GM12891 (cell line): ENCODE results near the gene PYCARD.

Source experiments
- POLR2A ChIP-seq: IDR thresholded peaks from 2 replicates; pipeline ENCODE4 v1.6.1; 2011; ENCODE audit warnings: low read depth, low read length, control low read depth
- POLR2AphosphoS5 ChIP-seq: IDR thresholded peaks from 2 replicates; pipeline ENCODE4 v1.6.1; 2011; ENCODE audit warnings: low read depth, low read length, control low read depth
- TAF1 ChIP-seq: IDR thresholded peaks from 2 replicates; pipeline ENCODE4 v1.6.1; 2011; ENCODE audit warnings: low read depth, low read length, control low read depth

DNA sequence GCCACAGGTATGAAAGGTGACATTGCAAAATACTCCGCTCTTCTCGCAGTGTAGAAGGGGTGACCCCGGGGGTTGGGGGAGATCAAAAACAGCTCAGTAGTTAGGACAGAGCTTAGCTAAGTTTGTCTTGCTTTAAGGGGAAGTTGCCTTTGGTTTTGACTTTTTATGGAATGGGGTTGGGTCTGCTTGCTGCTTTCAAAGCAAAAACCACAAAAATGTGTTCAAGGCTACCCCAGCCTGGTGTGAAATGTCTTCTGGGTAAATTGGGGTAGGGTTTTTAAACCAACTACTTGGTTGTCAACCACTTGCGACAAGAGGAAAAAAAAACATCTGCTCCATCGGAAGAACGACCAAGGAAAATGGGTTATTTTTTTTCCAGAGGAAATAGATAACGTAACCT is 16.4 kb downstream of the PYCARD start:
- TF ChIP-seq POLR2A: peak; percentile 31
- TF ChIP-seq TAF1: no peak
- TF ChIP-seq POLR2AphosphoS5: 0 out of 2 replicates have a peak, but pooled peaks have one; percentile 5
